Thyroid gland (tissue), 4 donors: ENCODE data around the gene IRAK2. TPM values are rescaled to one million over a fixed set of nuclear protein-coding genes. Genes with fewer than 3 reads are reported as not detected.
A peak's percentile ranks its signal among the peaks of the same experiment; 100 is the strongest.

Experiments
- DNase-seq, 2 donors: peaks; one replicate each; pipeline ENCODE4 v3.0.0-alpha.2; 2019
- H3K27ac ChIP-seq, 3 donors: fragments of 200-600 bp; sonication (generic); 1 replicate in 2 of 3; 2 replicates in 1 of 3; pipeline ENCODE4 v1.5.1; 2016 to 2019; ENCODE audit warnings: mild to moderate bottlenecking in 1 of 3, moderate library complexity in 1 of 3
- H3K27me3 ChIP-seq: fragments of 200-600 bp; sonication (generic); one replicate; pipeline ENCODE4 v1.5.1; 2019
- H3K36me3 ChIP-seq, 2 donors: fragments of 200-600 bp; sonication (generic); one replicate each; pipeline ENCODE4 v1.5.1; 2016 to 2019
- H3K4me1 ChIP-seq, 2 donors: fragments of 200-600 bp; sonication (generic); one replicate each; pipeline ENCODE4 v1.5.1; 2017 to 2019
- H3K4me3 ChIP-seq, 3 donors: fragments of 200-600 bp; sonication (generic); replicated peaks in 1 of 3; 1 replicate in 2 of 3; 2 replicates in 1 of 3; pipeline ENCODE4 v1.5.1; 2016; ENCODE audit warnings: mild to moderate bottlenecking in 1 of 3
- H3K9me3 ChIP-seq: fragments of 200-600 bp; sonication (generic); one replicate; pipeline ENCODE4 v1.5.1; 2017
- CTCF ChIP-seq, 6 experiments: fragments of 200-600 bp in 3 of 6; fragments of 450-650 bp in 3 of 6; sonication (generic) in 3 of 6; IDR thresholded peaks; one replicate each; pipeline ENCODE4 v1.5.1; 2016 to 2019; ENCODE audit warnings: antibody characterized with exemption in 6 of 6, mild to moderate bottlenecking in 2 of 6, inconsistent platforms in 1 of 6, moderate library complexity in 1 of 6
- POLR2A ChIP-seq, 2 donors: fragments of 450-650 bp; IDR thresholded peaks; one replicate each; pipeline ENCODE4 v1.6.1; 2017; ENCODE audit warnings: antibody characterized with exemption in 2 of 2, mild to moderate bottlenecking in 2 of 2, moderate library complexity in 1 of 2
- WGBS, 2 donors: methylation state at CpG; one replicate each; pipeline ENCODE4 v1.1.5; 2017; 5-methylcytosine and 5-hydroxymethylcytosine counted together
- intact Hi-C: fragments of 100-400 bp; cut with DNase I; formaldehyde crosslinking; loops from one replicate; pipeline ENCODE4 v1.15.1; 2023
- total RNA-seq, 4 donors: library from RNA; depleted of rRNA; stranded (reverse); fragments of >200 nt; gene quantifications; one replicate each; pipeline ENCODE4 v1.2.3, GENCODE V29; 2016

IRAK2 gene
- total RNA-seq, 4 donors from 2014 or later: 5.0 to 9.1 (median 7.4) TPM

DNA sequence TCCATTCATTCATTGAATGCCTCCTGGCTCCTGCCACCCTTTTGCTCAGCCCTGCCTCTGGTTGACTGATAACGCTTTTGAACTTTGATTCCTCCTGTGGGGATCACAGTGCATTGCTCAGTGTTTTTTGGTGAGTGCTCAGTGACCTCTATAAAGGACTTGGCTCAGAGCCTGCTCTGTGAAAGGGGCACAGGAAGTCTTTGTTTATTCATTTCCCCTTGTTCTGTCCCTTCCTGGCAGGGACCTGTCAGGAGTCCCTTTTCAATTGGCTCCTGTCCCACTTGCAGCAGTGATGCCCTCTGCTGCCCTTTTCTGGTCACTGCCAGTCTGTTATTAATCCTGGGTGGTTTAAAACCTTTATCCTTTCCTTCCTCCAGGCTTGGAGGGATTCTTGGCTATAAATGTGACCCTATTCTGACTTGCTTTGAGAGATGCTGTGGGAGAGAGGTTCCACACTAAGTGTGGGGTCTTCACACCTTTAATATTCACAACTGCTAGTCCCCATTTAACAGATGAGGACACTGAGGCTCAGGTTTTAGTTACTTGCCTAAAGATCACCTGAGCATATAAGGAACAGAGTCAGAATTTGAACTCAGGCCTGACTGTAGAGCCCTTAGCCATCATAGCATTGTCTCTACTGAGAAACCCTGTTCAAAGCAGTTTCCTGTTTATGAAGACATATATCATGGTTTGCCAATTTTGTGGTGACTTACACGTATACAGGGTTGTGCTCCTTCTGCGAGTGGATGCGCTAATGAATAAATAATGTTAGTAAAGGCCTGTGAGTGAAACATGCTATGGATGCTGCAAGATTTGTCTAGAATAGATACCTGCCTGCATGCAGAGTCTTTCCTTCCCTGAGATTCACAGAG lies 60.3 kb downstream of the IRAK2 start:
- H3K4me1 ChIP-seq: peaks cover 4 to 14% of the 10 kb centered on the region in 2 donors
- TF ChIP-seq CTCF (IDR thresholded peaks at IDR 0.05): peak; percentile 49 to 98 (median 90)
- no peak for TF ChIP-seq POLR2A (IDR thresholded peaks at IDR 0.05)
- H3K4me3 ChIP-seq: no peak overlapping the region
- intact Hi-C loops: loop anchor here (2.0 to 10.0 kb wide), 2 partner anchors 60 to 110 kb away; partner anchors contain the start of genes BRK1 and IRAK2
- peaks cover 0 to 3% of the 10 kb centered on the region in 2 donors for H3K36me3 ChIP-seq
- no peaks in the 10 kb centered on the region for H3K27me3 ChIP-seq
- H3K9me3 ChIP-seq: no peaks in the 10 kb centered on the region
- 64 to 73% methylated on average over 4 of the region's 4 CpGs for WGBS, 2 donors
- peak; percentile 83 to 85 for DNase-seq
- no peak overlapping the region for H3K27ac ChIP-seq

DNA sequence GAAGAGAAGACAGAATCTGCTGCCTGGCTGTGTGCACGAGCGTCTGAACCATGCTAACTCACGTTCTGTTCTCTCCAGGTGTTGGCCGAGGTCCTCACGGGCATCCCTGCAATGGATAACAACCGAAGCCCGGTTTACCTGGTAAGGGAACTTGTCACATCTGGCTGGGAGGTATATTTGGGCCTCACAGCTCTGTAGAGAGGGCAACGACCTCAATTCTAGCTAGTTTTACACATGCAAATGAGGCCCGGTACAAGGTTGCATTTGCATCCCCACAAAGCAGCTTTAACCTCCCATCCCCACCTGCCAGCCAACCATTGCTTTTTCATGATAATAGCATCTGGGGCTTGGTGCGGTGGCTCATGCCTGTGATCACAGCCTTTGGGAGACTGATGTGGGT lies 61.6 kb downstream of the IRAK2 start:
- WGBS, 2 donors: 76 to 81% methylated on average over 10 of the region's 10 CpGs
- DNase-seq: no peak
- no peaks in the 10 kb centered on the region for H3K9me3 ChIP-seq
- no peaks in the 10 kb centered on the region for H3K27me3 ChIP-seq
- intact Hi-C loops: loop anchor here (10.0 kb wide), 1 partner anchor 111 kb away; the partner anchor contains the start of gene BRK1
- no peak overlapping the region for H3K4me3 ChIP-seq
- H3K4me1 ChIP-seq: peaks cover 4 to 8% of the 10 kb centered on the region in 2 donors
- no peak for TF ChIP-seq POLR2A (IDR thresholded peaks at IDR 0.05)
- no peak for TF ChIP-seq CTCF (IDR thresholded peaks at IDR 0.05)
- H3K27ac ChIP-seq: no peak overlapping the region
- peaks cover 0 to 3% of the 10 kb centered on the region in 2 donors for H3K36me3 ChIP-seq

DNA sequence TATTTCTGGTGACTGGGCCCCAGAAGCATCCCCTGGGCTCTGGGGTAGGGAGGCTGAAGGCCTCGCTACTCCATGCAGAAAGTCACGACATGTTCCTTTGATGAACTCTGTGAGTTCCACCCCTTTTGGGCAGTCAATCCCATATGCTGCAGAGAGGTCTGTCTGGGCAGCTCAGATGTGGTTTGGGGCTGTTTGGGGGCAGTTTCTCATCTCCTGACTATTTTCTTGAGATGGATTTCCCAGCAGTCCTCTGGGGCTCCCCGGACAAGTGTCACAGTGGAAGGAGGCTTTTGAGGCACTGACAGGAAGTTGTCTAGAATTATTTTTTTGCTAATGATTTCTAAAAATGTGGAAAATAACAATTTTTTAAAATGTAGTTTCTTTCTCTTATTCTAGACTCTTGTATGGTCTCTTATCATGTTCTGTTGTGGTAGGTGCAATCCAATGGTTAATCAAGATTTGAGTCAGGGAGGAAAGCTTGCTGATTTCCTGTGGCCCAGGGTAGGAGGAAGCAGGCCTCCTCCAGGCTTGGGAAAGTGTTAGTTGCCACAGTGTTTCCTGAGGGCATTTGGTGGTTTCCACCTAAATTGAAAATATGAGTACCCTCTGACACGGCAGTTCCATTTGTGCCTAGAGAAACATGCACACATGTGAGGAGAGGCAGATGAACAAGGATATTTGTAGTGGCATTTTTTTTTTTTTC lies 63.7 kb downstream of the IRAK2 start:
- Histone ChIP-seq H3K4me1 (peaks cover 4 to 8% of the 10 kb centered on the region in 2 donors), H3K36me3 (no peaks in the 10 kb centered on the region), H3K27ac (no peak overlapping the region), H3K27me3 (no peaks in the 10 kb centered on the region), H3K4me3 (no peak overlapping the region), H3K9me3 (no peaks in the 10 kb centered on the region)
- TF ChIP-seq POLR2A (IDR thresholded peaks at IDR 0.05): no peak
- TF ChIP-seq CTCF (IDR thresholded peaks at IDR 0.05): no peak
- DNase-seq: no peak
- intact Hi-C loops: loop anchor here (10.0 kb wide), 1 partner anchor 114 kb away; the partner anchor contains the start of gene BRK1
- WGBS, 2 donors: 83 to 89% methylated on average over 4 of the region's 4 CpGs

GRCh38 chr3:10229576-10229975 lies 64.9 kb downstream of the IRAK2 start:
- Histone ChIP-seq H3K9me3 (no peaks in the 10 kb centered on the region), H3K36me3 (peaks cover 3 to 5% of the 10 kb centered on the region in 2 donors), H3K4me1 (peaks cover 4 to 8% of the 10 kb centered on the region in 2 donors), H3K27ac (no peak overlapping the region), H3K27me3 (no peaks in the 10 kb centered on the region), H3K4me3 (no peak overlapping the region)
- no peak for DNase-seq
- 89 to 97% methylated on average over 7 of the region's 7 CpGs for WGBS, 2 donors
- no peak for TF ChIP-seq CTCF (IDR thresholded peaks at IDR 0.05)
- no peak for TF ChIP-seq POLR2A (IDR thresholded peaks at IDR 0.05)
- intact Hi-C loops: loop anchor here (10.0 kb wide), 1 partner anchor 115 kb away; the partner anchor contains the start of gene BRK1
